Epithelial cell of esophagus (primary cell): Measurements from ENCODE around the gene SLC6A18.
"Not testable (repeated sequence)": the region's sequence is repeated elsewhere in the genome, so short reads cannot be mapped to it uniquely, and the experiment has no call there.

ENCODE experiments used
- DNase-seq: peaks from one replicate; pipeline ENCODE4 v3.0.0; 2010; ENCODE audit warnings: low read depth
- H3K4me3 ChIP-seq: 2 replicates; pipeline ENCODE4 v1.5.1; 2011; ENCODE audit warnings: mild to moderate bottlenecking, low read length, control low read depth
- TF ChIP-seq, protein P1 (sequence below): IDR thresholded peaks from 2 replicates; pipeline ENCODE4 v1.5.1; 2011; ENCODE audit warnings: low read depth, mild to moderate bottlenecking, low read length, control low read depth, inconsistent platforms; ENCODE audit not compliant: insufficient read depth; ENCODE audit errors: missing control alignments

Gene SLC6A18

DNA sequence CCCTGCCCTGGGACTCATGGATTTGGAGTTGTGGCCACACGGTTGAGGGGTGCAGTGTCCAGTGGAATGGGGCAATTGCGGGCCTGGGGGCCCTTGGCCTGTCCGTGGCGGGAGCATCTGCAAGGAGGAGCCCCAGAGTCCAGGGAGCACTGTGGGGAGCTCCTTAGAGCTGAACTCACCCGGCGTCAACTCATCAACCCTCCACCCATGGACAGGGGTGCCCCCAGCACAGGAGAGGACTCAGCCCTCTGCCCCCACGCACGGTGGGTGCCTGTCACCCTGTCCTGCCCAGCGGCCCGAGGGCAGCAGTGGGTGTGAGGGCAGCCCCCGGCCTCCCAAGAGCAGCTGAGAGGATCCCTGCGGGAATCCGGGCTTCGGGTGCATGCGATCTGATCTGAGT lies 550 bp upstream of the SLC6A18 start:
- no peak for DNase-seq
- TF ChIP-seq, protein P1, sequence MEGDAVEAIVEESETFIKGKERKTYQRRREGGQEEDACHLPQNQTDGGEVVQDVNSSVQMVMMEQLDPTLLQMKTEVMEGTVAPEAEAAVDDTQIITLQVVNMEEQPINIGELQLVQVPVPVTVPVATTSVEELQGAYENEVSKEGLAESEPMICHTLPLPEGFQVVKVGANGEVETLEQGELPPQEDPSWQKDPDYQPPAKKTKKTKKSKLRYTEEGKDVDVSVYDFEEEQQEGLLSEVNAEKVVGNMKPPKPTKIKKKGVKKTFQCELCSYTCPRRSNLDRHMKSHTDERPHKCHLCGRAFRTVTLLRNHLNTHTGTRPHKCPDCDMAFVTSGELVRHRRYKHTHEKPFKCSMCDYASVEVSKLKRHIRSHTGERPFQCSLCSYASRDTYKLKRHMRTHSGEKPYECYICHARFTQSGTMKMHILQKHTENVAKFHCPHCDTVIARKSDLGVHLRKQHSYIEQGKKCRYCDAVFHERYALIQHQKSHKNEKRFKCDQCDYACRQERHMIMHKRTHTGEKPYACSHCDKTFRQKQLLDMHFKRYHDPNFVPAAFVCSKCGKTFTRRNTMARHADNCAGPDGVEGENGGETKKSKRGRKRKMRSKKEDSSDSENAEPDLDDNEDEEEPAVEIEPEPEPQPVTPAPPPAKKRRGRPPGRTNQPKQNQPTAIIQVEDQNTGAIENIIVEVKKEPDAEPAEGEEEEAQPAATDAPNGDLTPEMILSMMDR: no peak
- H3K4me3 ChIP-seq: no peak overlapping the region

DNA sequence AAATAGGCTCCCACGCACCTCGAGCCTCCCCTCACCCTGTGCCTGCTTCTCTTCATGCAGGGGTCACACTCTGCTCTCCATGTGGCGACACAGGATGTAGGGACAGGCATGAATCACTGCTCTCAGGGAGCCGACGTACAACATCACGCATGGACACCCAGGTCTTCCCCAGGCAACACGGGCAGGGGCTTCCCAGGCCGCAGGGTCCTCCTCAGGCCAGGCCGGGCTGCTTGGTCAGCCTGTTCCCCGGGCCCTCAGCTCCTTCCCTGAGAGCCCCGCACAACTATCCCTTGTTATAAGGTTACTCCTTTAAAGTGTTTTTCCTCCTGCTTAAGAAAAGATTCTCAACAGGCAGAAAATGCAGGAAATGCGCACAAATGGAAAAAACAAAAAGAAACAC lies 1.1 kb downstream of the SLC6A18 start:
- DNase-seq: no peak
- no peak overlapping the region for H3K4me3 ChIP-seq
- TF ChIP-seq, protein P1: no peak

DNA sequence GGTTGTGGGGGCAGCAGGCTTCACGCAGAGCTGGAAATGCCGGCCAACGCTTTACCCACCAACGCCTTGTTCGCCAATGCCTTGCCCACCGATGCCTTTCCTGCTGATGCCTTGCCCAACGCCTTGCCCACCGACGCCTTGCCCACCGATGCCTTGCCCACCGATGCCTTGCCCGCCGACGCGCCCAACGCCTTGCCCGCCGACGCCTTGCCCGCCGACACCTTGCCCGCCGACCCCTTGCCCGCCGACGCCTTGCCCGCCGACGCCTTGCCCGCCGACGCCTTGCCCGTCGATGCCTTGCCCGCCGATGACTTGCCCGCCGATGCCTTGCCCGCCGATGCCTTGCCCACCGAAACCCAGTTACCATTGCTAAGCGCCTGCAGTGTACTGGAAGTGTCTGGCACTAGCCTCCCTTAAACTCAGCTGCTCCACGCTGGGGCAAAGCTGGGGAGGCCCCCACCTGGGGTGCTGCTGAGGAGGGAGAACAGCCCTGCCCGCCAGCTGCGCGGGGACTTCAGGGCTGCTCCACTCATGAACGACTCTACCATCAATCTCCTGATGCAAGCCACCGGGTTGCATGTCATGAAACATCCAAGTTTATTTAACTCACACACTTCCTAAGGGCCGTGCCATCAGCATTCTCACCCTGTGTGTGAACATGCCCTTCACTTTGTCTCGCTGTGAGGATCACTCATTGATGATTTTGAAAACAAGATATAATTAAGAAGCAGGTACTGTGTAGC lies 1.8 kb downstream of the SLC6A18 start:
- no peak overlapping the region for H3K4me3 ChIP-seq
- no peak for DNase-seq
- TF ChIP-seq, protein P1: no peak

DNA sequence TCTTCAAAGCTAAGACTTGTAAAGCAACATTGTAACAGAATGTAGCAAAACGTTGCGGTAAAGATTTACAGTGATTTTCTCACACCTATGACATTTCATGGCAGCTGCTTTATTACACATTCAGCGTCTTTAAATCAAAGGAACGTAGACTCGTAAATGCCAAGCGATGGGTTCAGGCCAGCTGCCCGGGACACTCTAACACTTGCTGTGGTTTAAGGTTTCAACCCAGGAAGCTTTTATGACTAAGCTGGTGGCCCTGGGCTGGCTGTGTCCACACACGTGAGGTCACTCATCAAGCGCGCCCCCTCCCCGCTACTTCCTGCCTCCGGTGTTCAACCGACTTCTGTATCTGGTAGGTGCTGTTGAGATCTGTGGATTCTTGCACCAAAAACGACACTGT lies 2.5 kb downstream of the SLC6A18 start:
- DNase-seq: no peak
- H3K4me3 ChIP-seq: no peak overlapping the region
- TF ChIP-seq, protein P1: no peak

DNA sequence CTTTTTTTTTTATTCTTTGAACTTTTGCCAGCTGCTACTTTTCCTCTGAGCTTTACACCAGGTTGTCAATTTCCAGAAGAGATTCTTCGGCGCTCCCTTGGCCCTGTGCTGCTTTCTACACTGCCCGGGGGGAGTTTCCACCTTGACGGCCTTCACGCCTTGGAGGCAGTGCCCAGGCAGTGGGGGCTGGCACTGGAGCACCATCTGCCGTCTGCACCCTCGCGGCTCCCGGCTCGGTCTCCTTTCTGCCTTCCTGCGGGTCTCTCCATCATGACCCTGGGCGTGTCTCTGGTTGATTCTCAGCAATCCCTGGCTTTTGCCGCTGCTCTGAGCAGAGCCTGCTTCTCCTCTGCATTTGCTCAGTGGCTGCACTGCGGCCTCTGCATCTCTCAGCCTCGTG lies 2.9 kb downstream of the SLC6A18 start:
- no peak for DNase-seq
- TF ChIP-seq, protein P1: no peak

DNA sequence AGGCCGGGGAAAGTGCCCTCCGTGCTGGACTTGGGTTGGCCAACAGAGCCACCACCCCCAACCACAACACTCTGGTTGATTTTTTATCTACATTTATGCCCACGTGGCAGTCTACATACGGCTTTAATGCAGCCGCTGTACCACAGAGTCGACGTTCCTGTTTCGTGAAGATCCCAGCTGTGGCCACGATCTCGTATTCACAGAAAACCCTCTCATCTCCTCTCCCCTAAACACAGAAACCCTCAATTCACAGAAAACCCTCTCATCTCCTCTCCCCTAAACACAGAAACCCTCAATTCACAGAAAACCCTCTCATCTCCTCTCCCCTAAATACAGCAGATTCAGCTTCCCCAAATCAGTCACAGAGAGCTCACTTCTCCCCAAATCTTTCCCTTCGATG lies 3.8 kb downstream of the SLC6A18 start:
- not testable (repeated sequence) for DNase-seq, H3K4me3 ChIP-seq

More for the DNA sequence above, 2.9 kb downstream of the SLC6A18 start:
- no peak overlapping the region for H3K4me3 ChIP-seq

DNA sequence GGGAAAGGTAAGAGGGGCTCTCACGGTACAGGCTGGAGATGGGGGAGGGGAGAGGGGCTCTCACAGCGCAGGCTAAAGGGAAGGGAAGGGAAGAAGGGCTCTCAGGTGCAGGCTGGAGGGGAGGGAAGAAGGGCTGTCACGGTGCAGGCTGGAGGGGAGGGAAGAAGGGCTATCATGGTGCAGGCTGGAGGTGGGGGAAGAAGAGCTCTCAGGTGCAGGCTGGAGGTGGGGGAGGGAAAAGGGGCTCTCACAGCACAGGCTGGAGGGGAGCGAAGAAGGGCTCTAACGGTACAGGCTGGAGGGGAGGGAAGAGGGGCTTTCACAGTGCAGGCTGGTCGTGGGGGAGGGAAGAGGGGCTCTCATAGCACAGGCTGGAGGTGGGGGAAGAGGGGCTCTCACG lies 4.6 kb downstream of the SLC6A18 start:
- no peak overlapping the region for H3K4me3 ChIP-seq
- TF ChIP-seq, protein P1: no peak
- no peak for DNase-seq

DNA sequence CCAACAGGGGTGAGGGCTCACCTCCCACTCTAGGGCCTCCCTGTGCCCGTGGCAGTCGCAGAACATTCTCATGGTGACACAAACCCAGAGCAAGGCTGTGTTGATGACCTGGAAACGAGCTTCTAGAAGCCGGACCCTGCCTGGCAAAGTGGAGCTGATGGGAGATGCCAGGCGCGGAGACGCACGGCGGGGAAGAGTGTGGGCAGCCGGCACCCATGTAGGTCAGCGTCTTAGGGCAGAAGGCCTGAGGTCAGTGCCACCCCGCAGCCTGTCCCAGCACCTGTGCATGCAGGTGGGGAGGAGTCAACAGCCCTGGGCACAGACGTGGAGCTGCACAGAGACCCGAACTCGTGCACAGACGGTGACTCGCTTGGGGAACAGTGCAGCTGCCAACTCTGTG lies 5.4 kb downstream of the SLC6A18 start:
- DNase-seq: no peak
- TF ChIP-seq, protein P1: no peak
- H3K4me3 ChIP-seq: no peak overlapping the region
